Keratinocyte (primary cell): ENCODE data around the gene PSTPIP2. TPM values are rescaled to one million over a fixed set of nuclear protein-coding genes. Genes with fewer than 3 reads are reported as not detected.

ENCODE experiments used
- DNase-seq: peaks from one replicate; pipeline ENCODE4 v3.0.0-alpha.2; 2011; ENCODE audit warnings: low read depth, missing footprints, low spot score
- FAIRE-seq: peaks from 2 replicates; lab custom pipeline; 2011; peaks lifted over from hg19 to GRCh38; lab: Jason Lieb, UNC
- H2AFZ ChIP-seq: 2 replicates; pipeline ENCODE4 v1.6.0; 2012; ENCODE audit warnings: low read length, control low read depth, inconsistent platforms; ENCODE audit not compliant: control insufficient read depth
- H3K27ac ChIP-seq: 2 replicates; pipeline ENCODE4 v1.5.1; 2011; ENCODE audit warnings: low read length; ENCODE audit not compliant: control insufficient read depth, insufficient read depth
- H3K27me3 ChIP-seq: 3 replicates; pipeline ENCODE4 v1.6.0; 2011; ENCODE audit warnings: low read length; ENCODE audit not compliant: control insufficient read depth, insufficient read depth; ENCODE audit errors: extremely low read depth
- H3K36me3 ChIP-seq, 2 experiments: 2 replicates in 1 of 2; 3 replicates in 1 of 2; pipeline ENCODE4 v1.5.1; 2011; ENCODE audit warnings: low read length in 2 of 2, mild to moderate bottlenecking in 1 of 2; ENCODE audit not compliant: control insufficient read depth in 2 of 2, insufficient read depth in 2 of 2; ENCODE audit errors: extremely low read depth in 1 of 2
- H3K4me1 ChIP-seq: 3 replicates; pipeline ENCODE4 v1.5.1; 2011; ENCODE audit warnings: low read length; ENCODE audit not compliant: control insufficient read depth, insufficient read depth; ENCODE audit errors: extremely low read depth
- H3K4me2 ChIP-seq: 3 replicates; pipeline ENCODE4 v1.6.0; 2011; ENCODE audit warnings: low read depth, low read length; ENCODE audit not compliant: control insufficient read depth, insufficient read depth; ENCODE audit errors: extremely low read depth
- H3K4me3 ChIP-seq, 3 experiments: fragments of 200-600 bp in 1 of 3; sonication (generic) in 1 of 3; 2 replicates in 2 of 3; 3 replicates in 1 of 3; pipeline ENCODE4 v1.5.1; 2011 to 2016; ENCODE audit warnings: low read length in 3 of 3, mild to moderate bottlenecking in 3 of 3, control low read depth in 2 of 3, inconsistent platforms in 1 of 3, low read depth in 1 of 3, mixed read lengths in 1 of 3, mixed run types in 1 of 3, moderate library complexity in 1 of 3; ENCODE audit not compliant: control insufficient read depth in 2 of 3, insufficient read depth in 2 of 3; ENCODE audit errors: extremely low read depth in 1 of 3
- H3K79me2 ChIP-seq: 2 replicates; pipeline ENCODE4 v1.6.0; 2012; ENCODE audit warnings: low read length; ENCODE audit not compliant: control insufficient read depth, insufficient read depth
- H3K9ac ChIP-seq: 3 replicates; pipeline ENCODE4 v1.6.0; 2011; ENCODE audit warnings: low read length; ENCODE audit not compliant: control insufficient read depth, insufficient read depth; ENCODE audit errors: extremely low read depth
- H3K9me1 ChIP-seq: 3 replicates; pipeline ENCODE4 v1.6.0; 2011; ENCODE audit warnings: low read length; ENCODE audit not compliant: control insufficient read depth, insufficient read depth; ENCODE audit errors: extremely low read depth
- H3K9me3 ChIP-seq: 2 replicates; pipeline ENCODE4 v1.5.1; 2012; ENCODE audit warnings: low read depth, low read length; ENCODE audit not compliant: control insufficient read depth
- H4K20me1 ChIP-seq: 3 replicates; pipeline ENCODE4 v1.6.0; 2011; ENCODE audit warnings: low read length; ENCODE audit not compliant: control insufficient read depth, insufficient read depth; ENCODE audit errors: extremely low read depth
- CTCF ChIP-seq, 3 experiments: IDR thresholded peaks in 1 of 3; conservative IDR thresholded peaks in 1 of 3; optimal IDR thresholded peaks in 1 of 3; 2 replicates in 2 of 3; 3 replicates in 1 of 3; pipeline versions ENCODE3 to v1.5.1; 2011; ENCODE audit warnings: low read length in 3 of 3, mild to moderate bottlenecking in 3 of 3, moderate library complexity in 2 of 3, control low read depth in 1 of 3, inconsistent platforms in 1 of 3; ENCODE audit not compliant: insufficient read depth in 2 of 3; ENCODE audit errors: extremely low read depth in 1 of 3
- EZH2 ChIP-seq: IDR thresholded peaks from one replicate; pipeline ENCODE4 v1.6.1; 2012; ENCODE audit warnings: inconsistent platforms, mild to moderate bottlenecking, low read length, moderate library complexity
- dilution Hi-C: fragments of 300-500 bp; cut with MboI; formaldehyde crosslinking; loops from one replicate; pipeline ENCODE4 v1.7.0; 2020; ENCODE audit warnings: low sequenced_read_pairs; ENCODE audit not compliant: extremely low pct_ligation_motif_present
- polyA plus RNA-seq, 5 experiments: library from polyadenylated mRNA; depleted of rRNA in 3 of 5; stranded (reverse) in 3 of 5; stranded (forward) in 1 of 5; unstranded in 1 of 5; fragments of >200 nt; gene quantifications; 1 replicate in 1 of 5; 2 replicates in 3 of 5; 3 replicates in 1 of 5; pipeline versions ENCODE4 v1.2.1 to v1.2.3, GENCODE V29; 2011 to 2012; ENCODE audit warnings: missing spikeins in 2 of 5, low read depth in 1 of 5, low replicate concordance in 1 of 5

Gene PSTPIP2
- polyA plus RNA-seq, 1 donor (not counting 4 experiments of a cell fraction or from before 2014, with no cell fraction given), result 27.3 TPM

- dilution Hi-C loops, result no loop called here
These were observed 3.3 kb downstream of the PSTPIP2 start for GRCh38 chr18:46068763-46069162.

GRCh38 chr18:46067438-46068007 is 4.5 kb downstream of the PSTPIP2 start:
- Histone ChIP-seq H3K27ac (no peak overlapping the region), H3K27me3 (no peaks in the 10 kb centered on the region), H3K4me1 (peaks cover 53% of the 10 kb centered on the region), H3K36me3 (no peaks in the 10 kb centered on the region), H3K4me2 (no peak overlapping the region), H3K9me3 (no peaks in the 10 kb centered on the region), H3K9me1 (no peaks in the 10 kb centered on the region), H3K4me3 (no peak overlapping the region), H4K20me1 (no peaks in the 10 kb centered on the region), H2AFZ (no peak overlapping the region), H3K79me2 (peaks cover 49% of the 10 kb centered on the region), H3K9ac (no peak overlapping the region)
- TF ChIP-seq CTCF (optimal IDR thresholded peaks at IDR 0.05 in 1 of 3, IDR thresholded peaks at IDR 0.05 in 1 of 3, conservative IDR thresholded peaks at IDR 0.05 in 1 of 3; ENCODE audit: extremely low read depth in 1 of 3, insufficient read depth in 2 of 3, low read length in 3 of 3), result no peak
- TF ChIP-seq EZH2, result no peak
- dilution Hi-C loops, result no loop called here
- no peak for FAIRE-seq
- no peak for DNase-seq

More at GRCh38 chr18:46068763-46069162, 3.3 kb downstream of the PSTPIP2 start:
- no peak for DNase-seq
- Histone ChIP-seq H3K9ac (peak overlapping the region; percentile 60), H2AFZ (peak overlapping the region; percentile 62), H3K9me3 (no peaks in the 10 kb centered on the region), H4K20me1 (no peaks in the 10 kb centered on the region), H3K27me3 (no peaks in the 10 kb centered on the region), H3K36me3 (no peaks in the 10 kb centered on the region), H3K79me2 (peaks cover 47% of the 10 kb centered on the region), H3K27ac (peak overlapping the region; percentile 87), H3K4me2 (peak overlapping the region; percentile 94), H3K4me1 (peaks cover 41% of the 10 kb centered on the region), H3K4me3 (peak overlapping the region in 2 of 3 experiments; percentile 39 to 51), H3K9me1 (no peaks in the 10 kb centered on the region)
- peak; percentile 86 for FAIRE-seq
- TF ChIP-seq CTCF (optimal IDR thresholded peaks at IDR 0.05 in 1 of 3, IDR thresholded peaks at IDR 0.05 in 1 of 3, conservative IDR thresholded peaks at IDR 0.05 in 1 of 3; ENCODE audit: extremely low read depth in 1 of 3, insufficient read depth in 2 of 3, low read length in 3 of 3) (no peak), EZH2 (no peak)
